WTC11 (cell line): ENCODE measurements around the gene SRPX. TPM values are rescaled to one million over a fixed set of nuclear protein-coding genes. Genes with fewer than 3 reads are reported as not detected.

Experiments used
- ATAC-seq: fragments of 200-7000 bp; cut with Tn5 transposase; 2 replicates; pipeline ENCODE4 v1.10.0; 2021; ENCODE audit warnings: mild to moderate bottlenecking, moderate library complexity
- CTCF ChIA-PET: fragments of 300-600 bp; sonication (Branson Sonifier 250); formaldehyde crosslinking; loops from one replicate; lab custom pipeline; 2021; ENCODE audit warnings: antibody characterized with exemption; lab: Charles Lee
- POLR2A ChIA-PET: fragments of 350-600 bp; sonication (Branson Sonifier 250); formaldehyde crosslinking; loops from one replicate; lab custom pipeline; 2021; ENCODE audit warnings: antibody characterized with exemption; lab: Charles Lee
- DNase-seq: peaks from one replicate; pipeline ENCODE4 v3.0.0; 2021; ENCODE audit warnings: low spot score
- H3K27ac Mint-ChIP-seq: 2 replicates; pipeline ENCODE4 v1.8.0; 2021; ENCODE audit warnings: mixed read lengths
- H3K27me3 Mint-ChIP-seq: 2 replicates; pipeline ENCODE4 v1.8.0; 2021; ENCODE audit warnings: low read depth, mild to moderate bottlenecking, moderate library complexity, mixed read lengths
- H3K36me3 Mint-ChIP-seq: 2 replicates; pipeline ENCODE4 v1.8.0; 2021; ENCODE audit warnings: mixed read lengths
- H3K4me1 Mint-ChIP-seq: 2 replicates; pipeline ENCODE4 v1.8.0; 2022; ENCODE audit warnings: mixed read lengths
- H3K4me3 Mint-ChIP-seq: 2 replicates; pipeline ENCODE4 v1.8.0; 2021; ENCODE audit warnings: mild to moderate bottlenecking, moderate library complexity, mixed read lengths
- H3K9me3 Mint-ChIP-seq: 2 replicates; pipeline ENCODE4 v1.8.0; 2021; ENCODE audit warnings: mixed read lengths
- ATF3 ChIP-seq: sonication (generic); formaldehyde crosslinking; conservative IDR thresholded peaks from 2 replicates; pipeline ENCODE4 v1.8.1; 2022; ENCODE audit warnings: mild to moderate bottlenecking, missing genetic modification reagents
- E2F1 ChIP-seq: sonication (generic); formaldehyde crosslinking; IDR thresholded peaks from 2 replicates; pipeline ENCODE4 v1.8.0; 2022; ENCODE audit warnings: mild to moderate bottlenecking, missing genetic modification reagents
- EMX1 ChIP-seq: fragments of 250-450 bp; sonication (Bioruptor Pico); IDR thresholded peaks from 2 replicates; pipeline ENCODE4 v1.8.0; 2021; ENCODE audit warnings: mild to moderate bottlenecking
- FOXP1 ChIP-seq: sonication (generic); formaldehyde crosslinking; IDR thresholded peaks from 2 replicates; pipeline ENCODE4 v1.8.0; 2022; ENCODE audit warnings: missing genetic modification reagents, mild to moderate bottlenecking, moderate library complexity, borderline replicate concordance
- HMGA2 ChIP-seq: fragments of 250-450 bp; sonication (Bioruptor Pico); IDR thresholded peaks from 2 replicates; pipeline ENCODE4 v1.4.0; 2021; ENCODE audit warnings: mild to moderate bottlenecking, moderate library complexity
- JAZF1 ChIP-seq: fragments of 250-450 bp; sonication (Bioruptor Pico); IDR thresholded peaks from 2 replicates; pipeline ENCODE4 v1.9.0; 2021; ENCODE audit warnings: moderate library complexity, mild to moderate bottlenecking, inconsistent platforms
- JUN ChIP-seq: sonication (generic); formaldehyde crosslinking; IDR thresholded peaks from 2 replicates; pipeline ENCODE4 v1.8.0; 2023; ENCODE audit warnings: mild to moderate bottlenecking, missing genetic modification reagents
- KAT7 ChIP-seq: sonication (generic); formaldehyde crosslinking; IDR thresholded peaks from 2 replicates; pipeline ENCODE4 v1.8.1; 2023; ENCODE audit warnings: missing genetic modification reagents, mild to moderate bottlenecking, borderline replicate concordance
- NR1H2 ChIP-seq: sonication (generic); formaldehyde crosslinking; IDR thresholded peaks from 2 replicates; pipeline ENCODE4 v1.9.0; 2021; ENCODE audit warnings: mild to moderate bottlenecking, moderate library complexity, missing genetic modification reagents
- RELA ChIP-seq: sonication (generic); formaldehyde crosslinking; IDR thresholded peaks from 2 replicates; pipeline ENCODE4 v1.8.1; 2022; ENCODE audit warnings: missing genetic modification reagents, mild to moderate bottlenecking, borderline replicate concordance
- RORB ChIP-seq: fragments of 250-450 bp; sonication (Bioruptor Pico); IDR thresholded peaks from 2 replicates; pipeline ENCODE4 v1.9.0; 2021; ENCODE audit warnings: mild to moderate bottlenecking
- STAT6 ChIP-seq: sonication (generic); formaldehyde crosslinking; conservative IDR thresholded peaks from 2 replicates; pipeline ENCODE4 v1.8.1; 2023; ENCODE audit warnings: mild to moderate bottlenecking, low read depth, missing genetic modification reagents, moderate library complexity
- TEAD1 ChIP-seq: sonication (generic); formaldehyde crosslinking; IDR thresholded peaks from 2 replicates; pipeline ENCODE4 v1.8.0; 2022; ENCODE audit warnings: mild to moderate bottlenecking, missing genetic modification reagents
- ZNF121 ChIP-seq: sonication (generic); formaldehyde crosslinking; IDR thresholded peaks from 2 replicates; pipeline ENCODE4 v1.8.0; 2023; ENCODE audit warnings: missing genetic modification reagents
- ZNF396 ChIP-seq: fragments of 250-450 bp; sonication (Bioruptor Pico); IDR thresholded peaks from 2 replicates; pipeline ENCODE4 v1.8.0; 2021; ENCODE audit warnings: mild to moderate bottlenecking, moderate library complexity, borderline replicate concordance
- ZNF425 ChIP-seq: fragments of 250-450 bp; sonication (Bioruptor Pico); conservative IDR thresholded peaks from 2 replicates; pipeline ENCODE4 v1.9.0; 2021; ENCODE audit warnings: mild to moderate bottlenecking
- total RNA-seq: library from RNA; stranded (reverse); gene quantifications from 3 replicates; pipeline ENCODE4 v1.2.3, GENCODE V29; 2021
- TF ChIP-seq, protein P1 (sequence below): sonication (generic); formaldehyde crosslinking; IDR thresholded peaks from 2 replicates; pipeline ENCODE4 v1.8.0; 2022; ENCODE audit warnings: mild to moderate bottlenecking, missing genetic modification reagents
- TF ChIP-seq, protein P2 (sequence below): sonication (generic); formaldehyde crosslinking; IDR thresholded peaks from 2 replicates; pipeline ENCODE4 v1.8.1; 2023; ENCODE audit warnings: mild to moderate bottlenecking, missing genetic modification reagents
- TF ChIP-seq, protein P3 (sequence below): fragments of 250-450 bp; sonication (Bioruptor Pico); IDR thresholded peaks from 2 replicates; pipeline ENCODE4 v2.1.2; 2022; ENCODE audit warnings: mild to moderate bottlenecking, moderate library complexity

Gene SRPX
- total RNA-seq, 1 experiment from 2014 or later, result 7.7 TPM

- peaks cover 8% of the 10 kb centered on the region for H3K9me3 Mint-ChIP-seq
- CTCF ChIA-PET, result interaction anchor here (1.1 kb wide), 1 partner anchor 75 kb away, joined by 4 read pairs; no protein-coding TSS in a partner anchor
- TF ChIP-seq FOXP1 (CRISPR knock-in tag) (no peak), TEAD1 (CRISPR knock-in tag) (no peak), NR1H2 (CRISPR knock-in tag) (no peak), KAT7 (no peak), ZNF396 (CRISPR knock-in tag) (no peak), ATF3 (CRISPR knock-in tag) (no peak), ZNF425 (no peak), RELA (CRISPR knock-in tag) (no peak), JAZF1 (CRISPR knock-in tag) (no peak), HMGA2 (CRISPR knock-in tag) (no peak), STAT6 (CRISPR knock-in tag) (no peak), ZNF121 (no peak), JUN (CRISPR knock-in tag) (no peak), EMX1 (no peak), RORB (no peak)
- TF ChIP-seq, protein P1, sequence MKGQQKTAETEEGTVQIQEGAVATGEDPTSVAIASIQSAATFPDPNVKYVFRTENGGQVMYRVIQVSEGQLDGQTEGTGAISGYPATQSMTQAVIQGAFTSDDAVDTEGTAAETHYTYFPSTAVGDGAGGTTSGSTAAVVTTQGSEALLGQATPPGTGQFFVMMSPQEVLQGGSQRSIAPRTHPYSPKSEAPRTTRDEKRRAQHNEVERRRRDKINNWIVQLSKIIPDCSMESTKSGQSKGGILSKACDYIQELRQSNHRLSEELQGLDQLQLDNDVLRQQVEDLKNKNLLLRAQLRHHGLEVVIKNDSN (CRISPR knock-in tag), result no peak
- TF ChIP-seq, protein P2, sequence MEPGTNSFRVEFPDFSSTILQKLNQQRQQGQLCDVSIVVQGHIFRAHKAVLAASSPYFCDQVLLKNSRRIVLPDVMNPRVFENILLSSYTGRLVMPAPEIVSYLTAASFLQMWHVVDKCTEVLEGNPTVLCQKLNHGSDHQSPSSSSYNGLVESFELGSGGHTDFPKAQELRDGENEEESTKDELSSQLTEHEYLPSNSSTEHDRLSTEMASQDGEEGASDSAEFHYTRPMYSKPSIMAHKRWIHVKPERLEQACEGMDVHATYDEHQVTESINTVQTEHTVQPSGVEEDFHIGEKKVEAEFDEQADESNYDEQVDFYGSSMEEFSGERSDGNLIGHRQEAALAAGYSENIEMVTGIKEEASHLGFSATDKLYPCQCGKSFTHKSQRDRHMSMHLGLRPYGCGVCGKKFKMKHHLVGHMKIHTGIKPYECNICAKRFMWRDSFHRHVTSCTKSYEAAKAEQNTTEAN, result no peak
- TF ChIP-seq, protein P3, sequence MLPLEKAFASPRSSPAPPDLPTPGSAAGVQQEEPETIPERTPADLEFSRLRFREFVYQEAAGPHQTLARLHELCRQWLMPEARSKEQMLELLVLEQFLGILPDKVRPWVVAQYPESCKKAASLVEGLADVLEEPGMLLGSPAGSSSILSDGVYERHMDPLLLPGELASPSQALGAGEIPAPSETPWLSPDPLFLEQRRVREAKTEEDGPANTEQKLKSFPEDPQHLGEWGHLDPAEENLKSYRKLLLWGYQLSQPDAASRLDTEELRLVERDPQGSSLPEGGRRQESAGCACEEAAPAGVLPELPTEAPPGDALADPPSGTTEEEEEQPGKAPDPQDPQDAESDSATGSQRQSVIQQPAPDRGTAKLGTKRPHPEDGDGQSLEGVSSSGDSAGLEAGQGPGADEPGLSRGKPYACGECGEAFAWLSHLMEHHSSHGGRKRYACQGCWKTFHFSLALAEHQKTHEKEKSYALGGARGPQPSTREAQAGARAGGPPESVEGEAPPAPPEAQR (CRISPR knock-in tag), result no peak
Measured at GRCh38 chrX:38206542-38206941, 14.1 kb downstream of the SRPX start.

DNA sequence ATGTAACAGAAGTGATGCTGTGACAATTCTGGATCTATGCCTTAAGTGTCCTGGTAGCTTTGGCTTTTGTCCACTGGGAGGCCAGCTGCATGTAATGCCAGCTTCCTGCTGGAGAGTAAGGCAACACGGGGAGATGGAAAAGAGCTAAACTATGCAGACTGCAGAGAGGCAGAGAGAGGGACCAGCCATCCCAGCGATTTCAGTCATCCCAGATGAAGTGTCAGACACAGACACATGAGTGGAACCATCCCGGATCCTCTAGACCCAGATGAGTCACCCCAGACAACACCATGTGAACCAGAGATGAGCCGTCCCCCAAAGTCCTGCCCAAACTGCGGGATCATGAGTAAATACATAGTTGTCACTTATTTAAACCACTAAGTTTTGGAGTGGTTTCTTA, 14.6 kb downstream of the SRPX start:
- DNase-seq (no peak), ATAC-seq (no peak; the same call in 1 of the 2 replicates)
- Mint-ChIP-seq H3K4me3 (no peak overlapping the region), H3K4me1 (peaks cover 8% of the 10 kb centered on the region), H3K9me3 (peaks cover 8% of the 10 kb centered on the region), H3K27me3 (no peaks in the 10 kb centered on the region), H3K36me3 (no peaks in the 10 kb centered on the region), H3K27ac (no peak overlapping the region)
- ChIA-PET CTCF (no interaction called here), POLR2A (no interaction called here)
- TF ChIP-seq E2F1 (no peak), EMX1 (no peak)

More at GRCh38 chrX:38206542-38206941, 14.1 kb downstream of the SRPX start:
- Mint-ChIP-seq H3K36me3 (no peaks in the 10 kb centered on the region), H3K4me3 (no peak overlapping the region), H3K27ac (no peak overlapping the region), H3K4me1 (peaks cover 8% of the 10 kb centered on the region), H3K27me3 (no peaks in the 10 kb centered on the region)
- POLR2A ChIA-PET, result no interaction called here
- no peak for ATAC-seq
- DNase-seq, result no peak
